Liver (tissue), 3 donors: ENCODE results near the gene AK1.

Source experiments
- RAD21 ChIP-seq, 2 donors: IDR thresholded peaks; 2 replicates each; pipeline ENCODE4 v1.6.1; 2016; ENCODE audit warnings: antibody characterized with exemption in 2 of 2, mild to moderate bottlenecking in 2 of 2
- TF ChIP-seq, protein P1 (sequence below): fragments of 150-350 bp; IDR thresholded peaks from 2 replicates; pipeline ENCODE4 v1.5.1; 2017; ENCODE audit warnings: improper control_type of control experiment, low read depth, low read length; ENCODE audit not compliant: missing input control
- TF ChIP-seq, protein P2 (sequence below): IDR thresholded peaks from 2 replicates; pipeline ENCODE4 v1.6.1; 2016; ENCODE audit warnings: antibody characterized with exemption
- donor health status: healthy.
- donor health status: healthy.

DNA sequence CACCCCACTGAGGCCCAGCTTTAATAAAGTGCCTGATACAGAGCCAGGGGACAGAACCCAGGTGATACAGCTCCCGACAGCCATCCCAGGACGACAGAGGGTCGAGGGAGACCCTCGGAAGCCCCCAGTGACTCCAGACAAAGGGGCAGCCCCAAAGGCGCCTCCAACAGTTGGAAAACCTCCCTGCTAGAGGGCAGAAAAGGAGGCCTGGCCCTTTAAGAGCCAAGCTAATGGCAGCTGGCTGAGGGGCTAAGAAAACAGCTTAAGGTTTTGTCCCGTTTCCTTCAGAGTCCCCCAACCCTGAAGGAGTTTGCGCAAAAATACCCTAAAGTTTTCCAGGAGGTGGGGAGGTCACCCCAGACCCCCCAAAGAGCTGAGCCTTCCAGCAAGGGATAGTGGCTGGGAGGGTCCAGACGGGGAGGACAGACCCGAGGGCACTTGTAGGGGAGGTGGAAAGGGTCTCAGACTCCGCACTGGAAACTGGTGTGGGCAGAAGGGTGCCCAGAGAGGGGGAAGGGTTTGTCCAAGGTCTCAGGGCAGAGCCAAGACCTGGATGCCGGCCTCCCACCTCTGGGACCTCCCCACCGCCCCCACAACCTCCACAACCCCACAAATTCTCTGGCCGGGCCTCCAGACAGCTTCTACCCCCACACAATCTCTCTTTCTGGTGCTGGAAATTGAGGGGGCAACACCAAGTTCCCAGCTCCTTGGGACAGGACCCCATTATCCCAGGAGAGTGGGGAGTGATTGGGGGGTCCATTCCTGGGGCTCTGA lies 8.2 kb upstream of the AK1 start:
- TF ChIP-seq, protein P1, sequence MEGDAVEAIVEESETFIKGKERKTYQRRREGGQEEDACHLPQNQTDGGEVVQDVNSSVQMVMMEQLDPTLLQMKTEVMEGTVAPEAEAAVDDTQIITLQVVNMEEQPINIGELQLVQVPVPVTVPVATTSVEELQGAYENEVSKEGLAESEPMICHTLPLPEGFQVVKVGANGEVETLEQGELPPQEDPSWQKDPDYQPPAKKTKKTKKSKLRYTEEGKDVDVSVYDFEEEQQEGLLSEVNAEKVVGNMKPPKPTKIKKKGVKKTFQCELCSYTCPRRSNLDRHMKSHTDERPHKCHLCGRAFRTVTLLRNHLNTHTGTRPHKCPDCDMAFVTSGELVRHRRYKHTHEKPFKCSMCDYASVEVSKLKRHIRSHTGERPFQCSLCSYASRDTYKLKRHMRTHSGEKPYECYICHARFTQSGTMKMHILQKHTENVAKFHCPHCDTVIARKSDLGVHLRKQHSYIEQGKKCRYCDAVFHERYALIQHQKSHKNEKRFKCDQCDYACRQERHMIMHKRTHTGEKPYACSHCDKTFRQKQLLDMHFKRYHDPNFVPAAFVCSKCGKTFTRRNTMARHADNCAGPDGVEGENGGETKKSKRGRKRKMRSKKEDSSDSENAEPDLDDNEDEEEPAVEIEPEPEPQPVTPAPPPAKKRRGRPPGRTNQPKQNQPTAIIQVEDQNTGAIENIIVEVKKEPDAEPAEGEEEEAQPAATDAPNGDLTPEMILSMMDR, result no peak
- TF ChIP-seq RAD21 (IDR thresholded peaks at IDR 0.05), result no peak
- TF ChIP-seq, protein P2, sequence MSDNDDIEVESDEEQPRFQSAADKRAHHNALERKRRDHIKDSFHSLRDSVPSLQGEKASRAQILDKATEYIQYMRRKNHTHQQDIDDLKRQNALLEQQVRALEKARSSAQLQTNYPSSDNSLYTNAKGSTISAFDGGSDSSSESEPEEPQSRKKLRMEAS, result no peak
